C4-2B (cell line): Measurements from ENCODE around the gene EEPD1.
A peak's percentile ranks its signal among the peaks of the same experiment; 100 is the strongest.

ENCODE experiments used
- H3K27ac ChIP-seq: fragments of 450-650 bp; 2 replicates; pipeline ENCODE4 v1.5.1; 2017
- CTCF ChIP-seq: fragments of 450-650 bp; conservative IDR thresholded peaks from 2 replicates; pipeline ENCODE4 v1.5.1; 2017; ENCODE audit warnings: mild to moderate bottlenecking
- ZFX ChIP-seq: fragments of 450-650 bp; IDR thresholded peaks from 2 replicates; pipeline ENCODE4 v1.6.1; 2017

The EEPD1 gene

GRCh38 chr7:36244429-36244828 lies 91.4 kb downstream of the EEPD1 start:
- H3K27ac ChIP-seq, result no peak overlapping the region
- TF ChIP-seq CTCF (no peak), ZFX (no peak)

- H3K27ac ChIP-seq, result no peak overlapping the region
- TF ChIP-seq CTCF, result no peak
- no peak for TF ChIP-seq ZFX
Observed at GRCh38 chr7:36245684-36246299, 92.7 kb downstream of the EEPD1 start.

GRCh38 chr7:36249091-36249490 lies 96.0 kb downstream of the EEPD1 start:
- no peak for TF ChIP-seq CTCF
- TF ChIP-seq ZFX, result no peak
- no peak overlapping the region for H3K27ac ChIP-seq

GRCh38 chr7:36253699-36254098 lies 100.6 kb downstream of the EEPD1 start:
- TF ChIP-seq ZFX, result no peak
- TF ChIP-seq CTCF, result no peak
- no peak overlapping the region for H3K27ac ChIP-seq

GRCh38 chr7:36258510-36259259 lies 105.6 kb downstream of the EEPD1 start:
- peak overlapping the region; percentile 56 for H3K27ac ChIP-seq

- no peak for TF ChIP-seq CTCF
- no peak for TF ChIP-seq ZFX
- H3K27ac ChIP-seq, result no peak overlapping the region
Observed at GRCh38 chr7:36260481-36260880, 107.4 kb downstream of the EEPD1 start.

GRCh38 chr7:36261019-36261754 lies 108.1 kb downstream of the EEPD1 start:
- H3K27ac ChIP-seq, result peak overlapping the region; percentile 52; the same call in 1 of the 2 replicates
- TF ChIP-seq ZFX, result no peak
- no peak for TF ChIP-seq CTCF
